Right lobe of liver (tissue), 6 donors: Measurements from ENCODE around the gene LIX1. TPM values are rescaled to one million over a fixed set of nuclear protein-coding genes. Genes with fewer than 3 reads are reported as not detected.

Source experiments
- ATAC-seq, 4 donors: fragments of 200-7000 bp; cut with Tn5 transposase; one replicate each; pipeline ENCODE4 v1.9.1; 2020; ENCODE audit warnings: mild to moderate bottlenecking in 4 of 4, moderate library complexity in 4 of 4
- DNase-seq, 3 donors: peaks; one replicate each; pipeline ENCODE4 v3.0.0-alpha.2; 2020
- H3K27ac ChIP-seq, 3 donors: fragments of 200-600 bp; one replicate each; pipeline ENCODE4 v1.8.0; 2022
- H3K27me3 ChIP-seq, 2 donors: fragments of 200-600 bp; one replicate each; pipeline ENCODE4 v1.8.0; 2022
- H3K36me3 ChIP-seq, 4 donors: fragments of 200-600 bp; sonication (generic) in 1 of 4; one replicate each; pipeline versions ENCODE4 v1.5.1 to v1.8.0; 2017 to 2022; ENCODE audit warnings: control low read depth in 1 of 4
- H3K4me1 ChIP-seq, 4 donors: fragments of 200-600 bp; sonication (generic) in 1 of 4; one replicate each; pipeline versions ENCODE4 v1.5.1 to v1.8.0; 2017 to 2022; ENCODE audit warnings: control low read depth in 1 of 4
- H3K4me3 ChIP-seq, 3 donors: fragments of 200-600 bp; one replicate each; pipeline ENCODE4 v1.8.0; 2022
- H3K9me3 ChIP-seq, 4 donors: fragments of 200-600 bp; sonication (generic) in 1 of 4; one replicate each; pipeline versions ENCODE4 v1.5.1 to v1.8.0; 2017 to 2022; ENCODE audit warnings: control low read depth in 1 of 4
- CTCF ChIP-seq, 4 donors: fragments of 200-600 bp in 3 of 4; fragments of 450-650 bp in 1 of 4; IDR thresholded peaks; one replicate each; pipeline versions ENCODE4 v1.5.1 to v1.8.0; 2016 to 2022; ENCODE audit warnings: antibody characterized with exemption in 4 of 4, mild to moderate bottlenecking in 2 of 4
- POLR2A ChIP-seq: fragments of 450-650 bp; IDR thresholded peaks from one replicate; pipeline ENCODE4 v1.6.1; 2017; ENCODE audit warnings: antibody characterized with exemption, mild to moderate bottlenecking
- WGBS: methylation state at CpG from one replicate; pipeline ENCODE4 v1.1.6; 2018; ENCODE audit warnings: low coverage, low lambda C conversion rate; ENCODE audit not compliant: insufficient coverage; ENCODE audit errors: missing lambda C conversion rate; 5-methylcytosine and 5-hydroxymethylcytosine counted together
- intact Hi-C, 2 donors: fragments of 100-400 bp; cut with DNase I; formaldehyde crosslinking; loops; one replicate each; pipeline versions ENCODE4 v1.11.2 to v1.14.1; 2022
- total RNA-seq, 6 experiments: library from RNA; depleted of rRNA in 2 of 6; stranded (reverse); fragments of >200 nt in 2 of 6; fragmentation: NEBNext Ultra II Directional in 3 of 6; extraction: Animal tissue kit (Norgen Biotek cat#: 25700) in 3 of 6; gene quantifications; one replicate each; pipeline versions ENCODE4 v1.1.0 to v1.2.4, GENCODE V29; 2016 to 2023
- donor health status: DM: no; HTN: yes; CAD: no.
- donor health status: DM: no; HTN: no; CAD: no.
- donor health status: DM: no; HTN: no; CAD: no.
- donor health status: DM: no; HTN: yes; CAD: no.
- donor health status: DM: no; HTN: yes; CAD: no.

LIX1 gene
- total RNA-seq, 6 experiments from 2014 or later, result not detected

DNA sequence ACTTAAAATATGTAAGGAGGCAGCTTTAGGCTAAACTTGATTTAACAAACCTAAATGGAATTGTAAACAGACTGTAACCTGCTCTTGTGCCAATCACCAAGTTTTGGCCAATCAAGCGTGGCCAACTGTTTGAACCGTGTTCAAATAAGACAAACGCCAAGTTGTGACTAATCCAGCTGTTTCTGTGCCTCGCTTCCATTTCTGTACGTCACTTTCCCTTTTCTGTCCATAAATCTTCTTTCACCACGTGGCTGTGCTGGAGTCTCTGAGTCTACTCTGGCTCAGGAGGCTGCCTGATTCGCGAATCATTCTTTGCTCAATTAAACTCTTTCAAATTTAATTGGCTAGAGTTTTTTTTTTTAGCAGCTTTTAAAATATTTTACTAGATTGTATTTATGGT, 71.3 kb downstream of the LIX1 start:
- 75% methylated on average over 8 of the region's 8 CpGs for WGBS
- no peak for ATAC-seq
- DNase-seq, result no peak
- no peaks in the 10 kb centered on the region for H3K36me3 ChIP-seq
- no peak overlapping the region for H3K27ac ChIP-seq
- intact Hi-C loops, result no loop called here
- no peaks in the 10 kb centered on the region for H3K4me1 ChIP-seq
- TF ChIP-seq CTCF (IDR thresholded peaks at IDR 0.05) (no peak), POLR2A (no peak)
- no peak overlapping the region for H3K4me3 ChIP-seq
- H3K27me3 ChIP-seq, result no peaks in the 10 kb centered on the region
- H3K9me3 ChIP-seq, result no peaks in the 10 kb centered on the region

DNA sequence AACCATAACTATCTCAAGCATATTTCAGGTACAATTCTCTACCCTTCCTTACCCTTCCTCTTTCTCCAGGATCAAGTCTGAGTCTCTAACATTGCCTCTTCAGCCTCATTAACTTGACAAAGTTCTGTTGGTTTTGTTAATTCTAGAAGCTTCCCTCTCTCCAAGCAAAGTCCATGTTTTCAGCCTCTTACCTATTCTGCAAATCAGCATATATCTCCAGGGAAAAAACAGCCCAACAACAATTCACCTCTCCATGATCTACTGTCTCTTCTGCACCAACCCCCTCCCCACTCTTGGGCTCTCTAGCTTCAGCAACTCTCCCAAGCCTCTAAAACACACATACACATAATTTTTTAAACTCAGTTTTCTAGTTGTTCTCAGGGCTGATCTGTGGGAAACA, 72.2 kb downstream of the LIX1 start:
- TF ChIP-seq CTCF (IDR thresholded peaks at IDR 0.05) (no peak), POLR2A (no peak)
- ATAC-seq, result no peak
- H3K9me3 ChIP-seq, result no peaks in the 10 kb centered on the region
- no peaks in the 10 kb centered on the region for H3K4me1 ChIP-seq
- H3K27ac ChIP-seq, result no peak overlapping the region
- H3K4me3 ChIP-seq, result no peak overlapping the region
- intact Hi-C loops, result no loop called here
- no peak for DNase-seq
- no peaks in the 10 kb centered on the region for H3K27me3 ChIP-seq
- H3K36me3 ChIP-seq, result no peaks in the 10 kb centered on the region

DNA sequence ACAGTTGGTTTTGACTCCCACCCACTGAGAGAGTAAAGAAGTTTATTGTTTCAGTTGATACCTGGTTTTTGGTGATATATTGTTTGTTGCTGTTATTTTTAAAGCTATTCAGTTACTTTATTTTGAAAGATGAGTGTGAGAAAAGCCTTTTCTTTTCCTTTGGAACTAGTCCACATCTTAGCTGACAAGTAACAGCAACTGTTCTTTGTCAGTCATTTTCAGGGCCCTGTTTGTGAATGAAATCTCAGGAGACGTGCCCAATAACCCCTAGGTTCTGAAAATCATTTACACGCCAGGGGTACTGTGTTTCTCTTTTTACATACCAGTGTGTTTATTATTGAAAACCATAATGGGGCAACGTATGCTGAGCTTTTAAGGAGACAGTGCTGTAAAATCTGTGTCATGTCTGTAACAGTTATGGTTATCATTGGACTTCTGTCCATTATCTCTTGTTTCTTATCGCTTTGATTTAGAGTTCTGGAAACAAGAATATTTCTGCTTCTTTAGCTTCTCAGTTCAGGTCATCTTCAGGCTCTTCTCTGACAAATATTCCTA, 75.0 kb downstream of the LIX1 start:
- 79% methylated on average over 4 of the region's 4 CpGs for WGBS
- intact Hi-C loops, result no loop called here
- no peak for ATAC-seq
- Histone ChIP-seq H3K36me3 (no peaks in the 10 kb centered on the region), H3K27me3 (no peaks in the 10 kb centered on the region), H3K4me1 (no peaks in the 10 kb centered on the region), H3K9me3 (no peaks in the 10 kb centered on the region), H3K4me3 (no peak overlapping the region), H3K27ac (no peak overlapping the region)
- no peak for DNase-seq
- TF ChIP-seq CTCF (IDR thresholded peaks at IDR 0.05), result no peak
- no peak for TF ChIP-seq POLR2A

GRCh38 chr5:97065475-97065874, 76.9 kb downstream of the LIX1 start:
- H3K4me1 ChIP-seq, result no peaks in the 10 kb centered on the region
- TF ChIP-seq CTCF (IDR thresholded peaks at IDR 0.05) (no peak), POLR2A (no peak)
- H3K4me3 ChIP-seq, result no peak overlapping the region
- ATAC-seq (no peak), DNase-seq (no peak)
- H3K36me3 ChIP-seq, result no peaks in the 10 kb centered on the region
- no peak overlapping the region for H3K27ac ChIP-seq
- no peaks in the 10 kb centered on the region for H3K27me3 ChIP-seq
- intact Hi-C loops, result no loop called here
- WGBS, result 56% methylated on average over 2 of the region's 2 CpGs
- no peaks in the 10 kb centered on the region for H3K9me3 ChIP-seq

DNA sequence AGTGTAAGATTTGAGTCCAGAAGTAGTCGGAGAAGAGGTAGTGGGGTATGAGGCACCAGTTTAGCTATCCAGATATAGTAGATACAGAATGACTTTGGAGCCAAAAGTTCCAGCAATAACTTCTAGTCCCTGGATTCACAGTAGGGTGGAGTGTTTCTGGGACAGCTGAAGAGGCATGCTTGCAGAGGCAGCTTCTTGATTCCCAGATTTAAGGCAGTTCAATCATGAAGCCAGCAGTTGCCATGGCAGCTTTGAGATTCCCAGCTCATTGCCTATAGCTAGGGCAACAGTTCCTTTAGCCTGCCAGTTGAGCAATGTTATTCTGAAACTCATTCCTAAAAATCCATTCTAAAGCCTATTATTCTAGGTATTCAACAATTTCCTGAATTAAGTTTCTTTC, 79.2 kb downstream of the LIX1 start:
- H3K4me1 ChIP-seq, result no peaks in the 10 kb centered on the region
- intact Hi-C loops, result no loop called here
- WGBS, result 53% methylated on average over 1 of the region's 1 CpG
- H3K4me3 ChIP-seq, result no peak overlapping the region
- DNase-seq (no peak), ATAC-seq (no peak)
- no peaks in the 10 kb centered on the region for H3K27me3 ChIP-seq
- no peak overlapping the region for H3K27ac ChIP-seq
- H3K9me3 ChIP-seq, result no peaks in the 10 kb centered on the region
- H3K36me3 ChIP-seq, result no peaks in the 10 kb centered on the region
- TF ChIP-seq CTCF (IDR thresholded peaks at IDR 0.05) (no peak), POLR2A (no peak)
